HT-29 (cell line): Measurements from ENCODE around the gene CREB5. TPM values are rescaled to one million over a fixed set of nuclear protein-coding genes. Genes with fewer than 3 reads are reported as not detected.
"Not testable (repeated sequence)": the region's sequence is repeated elsewhere in the genome, so short reads cannot be mapped to it uniquely, and the experiment has no call there.

Experiments used
- DNase-seq: peaks from one replicate; pipeline ENCODE4 v3.0.0-alpha.2; 2015; ENCODE audit warnings: low spot score
- total RNA-seq: library from RNA; depleted of rRNA; stranded (reverse); fragments of >200 nt; shearing (Covaris generic); gene quantifications from 2 replicates; pipeline ENCODE4 v1.2.3, GENCODE V29; 2014

CREB5 gene
- total RNA-seq, 1 experiment from 2014 or later, result 0.28 TPM

GRCh38 chr7:28776463-28777157 lies 364.3 kb downstream of the CREB5 start:
- no peak for DNase-seq

- no peak for DNase-seq
Observed at GRCh38 chr7:28778786-28779185, 366.5 kb downstream of the CREB5 start.

GRCh38 chr7:28779954-28780353 lies 367.6 kb downstream of the CREB5 start:
- no peak for DNase-seq

- DNase-seq, result no peak
Observed at GRCh38 chr7:28782362-28782761, 370.0 kb downstream of the CREB5 start.

- no peak for DNase-seq
Observed at GRCh38 chr7:28784171-28784902, 372.0 kb downstream of the CREB5 start.

GRCh38 chr7:28785041-28785995 lies 373.0 kb downstream of the CREB5 start:
- no peak for DNase-seq

GRCh38 chr7:28786156-28786555 lies 373.8 kb downstream of the CREB5 start:
- DNase-seq, result not testable (repeated sequence)

GRCh38 chr7:28787106-28787505 lies 374.8 kb downstream of the CREB5 start:
- no peak for DNase-seq

- no peak for DNase-seq
Observed at GRCh38 chr7:28790467-28790866, 378.1 kb downstream of the CREB5 start.

- DNase-seq, result no peak
Observed at GRCh38 chr7:28792858-28793257, 380.5 kb downstream of the CREB5 start.

- no peak for DNase-seq
Observed at GRCh38 chr7:28793381-28794085, 381.2 kb downstream of the CREB5 start.

GRCh38 chr7:28798274-28798673 lies 386.0 kb downstream of the CREB5 start:
- DNase-seq, result no peak

- DNase-seq, result no peak
Observed at GRCh38 chr7:28799619-28800018, 387.3 kb downstream of the CREB5 start.

- no peak for DNase-seq
Observed at GRCh38 chr7:28800150-28800549, 387.8 kb downstream of the CREB5 start.

GRCh38 chr7:28802450-28802849 lies 390.1 kb downstream of the CREB5 start:
- no peak for DNase-seq

- no peak for DNase-seq
Observed at GRCh38 chr7:28804157-28804556, 391.8 kb downstream of the CREB5 start.

- DNase-seq, result no peak
Observed at GRCh38 chr7:28804990-28805389, 392.7 kb downstream of the CREB5 start.

- DNase-seq, result no peak
Observed at GRCh38 chr7:28806841-28807240, 394.5 kb downstream of the CREB5 start.

GRCh38 chr7:28807396-28807994 lies 395.2 kb downstream of the CREB5 start:
- DNase-seq, result no peak

GRCh38 chr7:28808796-28809533 lies 396.6 kb downstream of the CREB5 start:
- no peak for DNase-seq
